GM23248 (cell line): ENCODE measurements around the gene NR2F1.

Experiments used
- EZH2 ChIP-seq: fragments of 200-600 bp; sonication (generic); IDR thresholded peaks from 2 replicates; pipeline ENCODE4 v1.6.1; 2018; ENCODE audit warnings: antibody characterized with exemption, mild to moderate bottlenecking; ENCODE audit not compliant: insufficient read depth, poor library complexity, severe bottlenecking
- EZH2phosphoT487 ChIP-seq: fragments of 200-600 bp; sonication (generic); IDR thresholded peaks from 2 replicates; pipeline ENCODE4 v1.6.1; 2018; ENCODE audit warnings: antibody characterized with exemption, moderate library complexity, mild to moderate bottlenecking, low read depth; ENCODE audit not compliant: insufficient read depth

GRCh38 chr5:93572608-93573353 is 10.2 kb upstream of the NR2F1 start:
- TF ChIP-seq EZH2 (no peak), EZH2phosphoT487 (no peak)
